GM23338 (cell line): ENCODE data around the gene UBASH3A. TPM values are rescaled to one million over a fixed set of nuclear protein-coding genes. Genes with fewer than 3 reads are reported as not detected.

Source experiments
- ATAC-seq: fragments of 200-7000 bp; cut with Tn5 transposase; 3 replicates; pipeline ENCODE4 v1.9.1; 2020
- DNase-seq: peaks from one replicate; pipeline ENCODE4 v3.0.0-alpha.2; 2015; ENCODE audit warnings: low spot score
- H2AFZ ChIP-seq: fragments of 200-600 bp; sonication (generic); 2 replicates; pipeline ENCODE4 v1.8.0; 2016; ENCODE audit warnings: antibody characterized with exemption, mild to moderate bottlenecking, moderate library complexity
- H3F3A ChIP-seq: fragments of 200-600 bp; sonication (generic); replicated peaks from 2 replicates; pipeline ENCODE4 v1.8.0; 2017; ENCODE audit warnings: antibody characterized with exemption, mixed run types, low read depth
- H3K27ac ChIP-seq: fragments of 200-600 bp; sonication (generic); 2 replicates; pipeline ENCODE4 v1.6.1; 2016; ENCODE audit warnings: low read depth
- H3K27me3 ChIP-seq: fragments of 200-600 bp; sonication (generic); 2 replicates; pipeline ENCODE4 v1.8.0; 2016; ENCODE audit warnings: mild to moderate bottlenecking, mixed run types, moderate library complexity; ENCODE audit not compliant: insufficient read depth
- H3K36me3 ChIP-seq: fragments of 200-600 bp; sonication (generic); 2 replicates; pipeline ENCODE4 v1.8.0; 2016; ENCODE audit warnings: mild to moderate bottlenecking; ENCODE audit not compliant: insufficient read depth
- H3K4me1 ChIP-seq: fragments of 200-600 bp; sonication (generic); 2 replicates; pipeline ENCODE4 v1.8.0; 2016; ENCODE audit warnings: mild to moderate bottlenecking, moderate library complexity; ENCODE audit not compliant: insufficient read depth
- H3K4me2 ChIP-seq: fragments of 200-600 bp; sonication (generic); 2 replicates; pipeline ENCODE4 v1.7.1; 2017; ENCODE audit warnings: mixed run types
- H3K4me3 ChIP-seq: fragments of 200-600 bp; sonication (generic); 2 replicates; pipeline ENCODE4 v1.6.1; 2016; ENCODE audit warnings: mixed run types
- H3K79me2 ChIP-seq: fragments of 200-600 bp; sonication (generic); replicated peaks from 2 replicates; pipeline ENCODE4 v1.8.0; 2017; ENCODE audit warnings: mild to moderate bottlenecking; ENCODE audit not compliant: insufficient read depth
- H3K9me2 ChIP-seq: fragments of 200-600 bp; sonication (generic); 2 replicates; pipeline ENCODE4 v1.8.0; 2017; ENCODE audit not compliant: insufficient read depth
- H4K20me1 ChIP-seq: fragments of 200-600 bp; sonication (generic); replicated peaks from 2 replicates; pipeline ENCODE4 v1.8.0; 2017; ENCODE audit warnings: mild to moderate bottlenecking; ENCODE audit not compliant: insufficient read depth
- H3K27ac Mint-ChIP-seq: 2 replicates; pipeline ENCODE4 v1.8.0; 2020; ENCODE audit warnings: inconsistent platforms, mild to moderate bottlenecking, moderate library complexity, mixed read lengths
- H3K27me3 Mint-ChIP-seq: 3 replicates; pipeline ENCODE4 v1.8.0; 2022; ENCODE audit warnings: low read depth, mild to moderate bottlenecking, moderate library complexity, mixed read lengths, inconsistent platforms; ENCODE audit not compliant: insufficient read depth, poor library complexity
- H3K36me3 Mint-ChIP-seq: 3 replicates; pipeline ENCODE4 v1.8.0; 2021; ENCODE audit warnings: low read depth, mild to moderate bottlenecking, inconsistent platforms, moderate library complexity, mixed read lengths
- H3K4me1 Mint-ChIP-seq: 3 replicates; pipeline ENCODE4 v1.8.0; 2020; ENCODE audit warnings: mild to moderate bottlenecking, inconsistent platforms, mixed read lengths
- H3K4me3 Mint-ChIP-seq: 3 replicates; pipeline ENCODE4 v1.8.0; 2021; ENCODE audit warnings: moderate library complexity, mild to moderate bottlenecking, inconsistent platforms, mixed read lengths
- H3K9me3 Mint-ChIP-seq: 3 replicates; pipeline ENCODE4 v1.8.0; 2020; ENCODE audit warnings: moderate library complexity, mild to moderate bottlenecking, inconsistent platforms, mixed read lengths
- CREB1 ChIP-seq: fragments of 250-450 bp; sonication (Bioruptor Pico); IDR thresholded peaks from 2 replicates; pipeline ENCODE4 v1.5.0; 2020; ENCODE audit warnings: low read depth, mild to moderate bottlenecking, moderate library complexity
- CTCF ChIP-seq, 2 experiments: fragments of 200-600 bp in 1 of 2; sonication (generic) in 1 of 2; conservative IDR thresholded peaks; 2 replicates each; pipeline versions ENCODE4 v1.5.1 to v1.6.1; 2016 to 2017; ENCODE audit warnings: antibody characterized with exemption in 2 of 2, low read depth in 2 of 2, mild to moderate bottlenecking in 2 of 2, moderate library complexity in 1 of 2
- ETS1 ChIP-seq: IDR thresholded peaks from 2 replicates; pipeline ENCODE4 v1.6.1; 2016; ENCODE audit warnings: antibody characterized with exemption
- EZH2 ChIP-seq: fragments of 200-600 bp; sonication (generic); IDR thresholded peaks from one replicate; pipeline ENCODE4 v1.8.0; 2017; ENCODE audit warnings: antibody characterized with exemption, mild to moderate bottlenecking, low read depth; ENCODE audit not compliant: unreplicated experiment
- EZH2phosphoT487 ChIP-seq: fragments of 200-600 bp; sonication (generic); IDR thresholded peaks from one replicate; pipeline ENCODE4 v1.8.1; 2018; ENCODE audit warnings: antibody characterized with exemption; ENCODE audit not compliant: unreplicated experiment
- JUNB ChIP-seq: IDR thresholded peaks from one replicate; pipeline ENCODE4 v1.6.1; 2016; ENCODE audit warnings: antibody characterized with exemption; ENCODE audit not compliant: unreplicated experiment
- NANOG ChIP-seq: IDR thresholded peaks from 2 replicates; pipeline ENCODE4 v1.6.1; 2016; ENCODE audit warnings: antibody characterized with exemption, borderline replicate concordance
- POLR2AphosphoS5 ChIP-seq: IDR thresholded peaks from 2 replicates; pipeline ENCODE4 v1.6.1; 2016; ENCODE audit warnings: antibody characterized with exemption, low read depth
- REST ChIP-seq: IDR thresholded peaks from one replicate; pipeline ENCODE4 v1.6.1; 2018; ENCODE audit warnings: antibody characterized with exemption; ENCODE audit not compliant: unreplicated experiment
- STAT1 ChIP-seq: IDR thresholded peaks from one replicate; pipeline ENCODE4 v1.6.1; 2016; ENCODE audit warnings: antibody characterized with exemption; ENCODE audit not compliant: unreplicated experiment
- ZNF114 ChIP-seq: fragments of 250-450 bp; sonication (Bioruptor Pico); IDR thresholded peaks from 2 replicates; pipeline ENCODE4 v1.5.0; 2020; ENCODE audit warnings: mild to moderate bottlenecking, moderate library complexity
- ZNF331 ChIP-seq: fragments of 250-450 bp; sonication (Bioruptor Pico); IDR thresholded peaks from 2 replicates; pipeline ENCODE4 v1.5.0; 2020; ENCODE audit warnings: low read depth, mild to moderate bottlenecking, moderate library complexity
- ZNF462 ChIP-seq: fragments of 250-450 bp; sonication (Bioruptor Pico); IDR thresholded peaks from 2 replicates; pipeline ENCODE4 v1.5.0; 2020; ENCODE audit warnings: mild to moderate bottlenecking, moderate library complexity
- polyA plus RNA-seq: library from polyadenylated mRNA; unstranded; fragments of >200 nt; fragmentation: Nextera tagmentation; extraction: Ambion mirVana; gene quantifications from 2 replicates; pipeline ENCODE4 v1.2.1, GENCODE V29; 2016
- total RNA-seq: library from RNA; depleted of rRNA; stranded (reverse); fragments of >200 nt; shearing (Covaris generic); gene quantifications from 2 replicates; pipeline ENCODE4 v1.2.3, GENCODE V29; 2014

The UBASH3A gene
- total and polyA plus RNA-seq, 2 experiments from 2014 or later, result not detected

- H3K9me2 ChIP-seq, result no peaks in the 10 kb centered on the region
- no peak overlapping the region for H3K4me2 ChIP-seq
- no peak overlapping the region for H3K27ac ChIP-seq
- H3K4me3 ChIP-seq, result no peak overlapping the region
- no peaks in the 10 kb centered on the region for H3K36me3 ChIP-seq
- Mint-ChIP-seq H3K9me3 (no peaks in the 10 kb centered on the region), H3K27me3 (peaks cover 7% of the 10 kb centered on the region), H3K36me3 (no peaks in the 10 kb centered on the region), H3K4me3 (no peak overlapping the region), H3K4me1 (peaks cover 11% of the 10 kb centered on the region), H3K27ac (no peak overlapping the region)
- no peak overlapping the region for H2AFZ ChIP-seq
- H3K4me1 ChIP-seq, result no peaks in the 10 kb centered on the region
- H3K79me2 ChIP-seq, result no peaks in the 10 kb centered on the region
- TF ChIP-seq ETS1 (no peak), POLR2AphosphoS5 (no peak), REST (no peak), ZNF462 (CRISPR knock-in tag) (no peak), EZH2 (no peak), JUNB (no peak), CTCF (conservative IDR thresholded peaks at IDR 0.05; ENCODE audit: low read depth in 2 of 2) (no peak), ZNF114 (CRISPR knock-in tag) (no peak), EZH2phosphoT487 (no peak), STAT1 (no peak), ZNF331 (no peak), CREB1 (CRISPR knock-in tag) (no peak), NANOG (no peak)
- DNase-seq, result no peak
- no peaks in the 10 kb centered on the region for H4K20me1 ChIP-seq
- no peak for ATAC-seq
- no peaks in the 10 kb centered on the region for H3K27me3 ChIP-seq
- no peaks in the 10 kb centered on the region for H3F3A ChIP-seq
Measured at GRCh38 chr21:42367367-42368165, 36.1 kb upstream of the UBASH3A start.
